Stimulated activated CD4-positive, alpha-beta T cell treated with anti-CD3 and anti-CD28 coated beads, Interleukin-12 subunit alpha, Interleukin-12 subunit beta, amount 100 ng/mL, for 48 hours (primary cell): Measurements from ENCODE around the gene NDUFS3.

ENCODE experiments used
- DNase-seq, 3 donors: peaks; one replicate each; pipeline ENCODE4 v3.0.0-alpha.2; 2020; ENCODE audit warnings: low read depth in 2 of 3, low spot score in 1 of 3

NDUFS3 gene

DNA sequence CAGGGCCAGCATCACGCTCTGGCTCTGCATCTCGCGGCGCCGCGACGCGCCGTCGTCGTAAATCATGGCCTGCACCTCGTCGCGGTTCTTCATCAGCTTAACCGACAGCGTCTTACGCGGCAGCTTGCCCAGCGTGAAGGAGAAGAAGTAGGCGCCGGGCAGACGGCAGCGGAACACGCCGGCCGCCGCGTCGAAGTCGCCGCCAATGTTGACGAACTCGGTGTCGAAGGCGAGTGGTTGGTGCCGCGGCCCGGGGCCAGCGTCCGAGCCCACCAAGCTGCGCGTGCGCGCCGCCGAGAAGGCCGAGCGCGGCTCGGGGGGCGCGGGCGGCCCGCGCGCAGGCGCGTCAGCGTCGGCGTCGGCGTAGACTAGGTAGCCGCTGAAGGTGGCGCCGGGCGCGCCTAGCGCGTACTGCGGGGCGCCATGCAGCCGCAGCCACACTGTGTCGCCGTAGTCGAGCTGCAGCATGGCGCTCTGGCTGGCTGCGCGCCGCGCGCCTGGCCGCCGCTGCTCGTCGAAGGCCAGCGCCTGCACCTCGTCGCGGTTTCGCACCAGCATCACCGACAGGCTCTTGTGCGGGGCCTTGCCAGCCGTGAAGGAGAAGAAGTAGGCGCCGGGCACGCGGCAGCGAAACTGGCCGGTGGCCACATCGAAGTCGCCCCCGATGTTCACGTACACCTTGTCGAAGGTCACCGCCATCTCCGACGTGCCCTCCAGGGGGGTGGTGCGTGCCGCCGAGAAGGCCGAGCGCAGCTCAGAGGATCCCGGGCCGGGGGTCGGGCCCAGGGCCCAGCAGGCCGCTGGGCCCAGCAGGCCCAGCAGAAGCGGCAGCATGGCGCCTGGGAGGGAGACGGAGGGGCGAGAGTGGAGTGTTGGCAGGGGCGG, 11.3 kb downstream of the NDUFS3 start:
- DNase-seq, result no peak

DNA sequence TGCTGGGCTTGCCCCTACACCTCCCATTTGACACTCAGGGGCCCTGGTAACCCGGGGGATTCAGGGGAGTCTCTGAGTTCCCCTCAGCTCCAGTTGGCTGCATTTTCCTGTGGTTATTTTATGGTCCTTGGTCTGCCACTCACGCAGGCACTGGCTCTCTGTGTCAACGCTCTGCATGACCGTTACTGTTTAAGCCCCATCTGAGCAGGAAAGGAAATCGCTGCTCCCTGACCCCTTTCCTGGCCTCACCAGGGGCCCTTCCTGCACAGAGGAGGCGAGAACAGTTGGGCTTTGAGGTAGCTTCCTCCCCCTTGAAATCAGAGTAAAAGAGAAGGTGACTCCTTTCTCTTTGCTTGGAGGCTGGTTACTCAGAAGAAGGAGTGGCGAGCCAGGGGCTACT, 12.9 kb downstream of the NDUFS3 start:
- DNase-seq, result no peak

DNA sequence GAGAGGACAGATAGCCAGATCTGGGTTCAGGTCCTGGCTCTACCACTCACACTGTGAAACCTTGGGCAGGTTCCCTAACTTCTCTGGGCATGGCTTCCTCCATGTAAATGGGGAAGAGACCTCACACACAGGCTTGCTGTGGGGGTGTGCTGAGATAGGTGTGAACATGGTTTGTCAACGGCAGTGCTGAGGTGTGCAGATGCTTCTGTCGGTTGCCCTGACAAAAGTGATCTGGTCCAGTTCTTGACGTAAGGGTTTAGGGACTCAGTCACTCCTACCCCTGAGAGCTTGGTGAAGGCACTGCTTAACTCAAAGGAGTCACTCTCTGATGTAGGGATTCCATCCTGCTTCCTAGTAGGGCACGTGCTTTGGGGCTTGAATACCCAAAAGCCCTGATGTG, 13.4 kb downstream of the NDUFS3 start:
- no peak for DNase-seq

DNA sequence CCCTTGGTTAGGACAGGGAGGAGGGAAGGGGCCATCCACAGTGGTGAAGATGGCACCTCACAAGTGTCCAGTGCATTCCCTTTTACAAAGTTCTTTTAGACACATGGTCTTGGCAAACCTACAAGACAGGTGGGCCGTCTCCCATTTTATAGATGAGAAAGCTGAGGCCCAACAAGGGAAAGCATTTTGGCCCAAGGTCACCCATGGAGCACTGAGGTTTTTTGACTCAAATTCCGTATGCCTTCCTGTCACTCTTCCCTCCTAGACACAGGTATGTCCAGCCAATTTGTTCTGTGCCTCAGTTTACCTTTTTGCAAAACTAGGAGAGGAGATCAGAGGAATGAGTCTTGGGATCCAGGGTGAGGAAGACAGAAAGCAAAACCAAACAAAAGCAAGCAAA, 14.1 kb downstream of the NDUFS3 start:
- no peak for DNase-seq

DNA sequence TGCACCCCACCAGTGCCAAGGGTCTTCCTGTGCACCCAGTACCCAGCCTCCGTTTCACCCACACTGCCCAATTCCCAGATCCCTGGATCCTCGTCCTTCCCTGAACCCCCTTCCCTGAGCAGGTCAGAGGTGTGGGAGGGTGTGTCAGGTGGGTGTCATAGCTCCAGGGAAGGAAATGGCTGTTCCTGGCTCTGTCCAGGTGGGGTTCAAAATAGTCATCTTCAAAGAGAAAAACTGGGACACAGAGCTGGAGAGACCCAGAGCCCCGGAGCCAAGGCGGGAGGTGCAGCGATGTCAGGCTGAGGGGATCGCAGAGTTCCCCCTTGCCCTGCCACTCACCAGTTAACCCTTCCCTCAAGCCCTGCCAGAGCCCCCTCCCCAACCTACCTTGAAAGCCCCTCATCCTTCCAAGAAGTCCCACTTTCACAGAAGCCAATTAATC, 14.6 kb downstream of the NDUFS3 start:
- no peak for DNase-seq

DNA sequence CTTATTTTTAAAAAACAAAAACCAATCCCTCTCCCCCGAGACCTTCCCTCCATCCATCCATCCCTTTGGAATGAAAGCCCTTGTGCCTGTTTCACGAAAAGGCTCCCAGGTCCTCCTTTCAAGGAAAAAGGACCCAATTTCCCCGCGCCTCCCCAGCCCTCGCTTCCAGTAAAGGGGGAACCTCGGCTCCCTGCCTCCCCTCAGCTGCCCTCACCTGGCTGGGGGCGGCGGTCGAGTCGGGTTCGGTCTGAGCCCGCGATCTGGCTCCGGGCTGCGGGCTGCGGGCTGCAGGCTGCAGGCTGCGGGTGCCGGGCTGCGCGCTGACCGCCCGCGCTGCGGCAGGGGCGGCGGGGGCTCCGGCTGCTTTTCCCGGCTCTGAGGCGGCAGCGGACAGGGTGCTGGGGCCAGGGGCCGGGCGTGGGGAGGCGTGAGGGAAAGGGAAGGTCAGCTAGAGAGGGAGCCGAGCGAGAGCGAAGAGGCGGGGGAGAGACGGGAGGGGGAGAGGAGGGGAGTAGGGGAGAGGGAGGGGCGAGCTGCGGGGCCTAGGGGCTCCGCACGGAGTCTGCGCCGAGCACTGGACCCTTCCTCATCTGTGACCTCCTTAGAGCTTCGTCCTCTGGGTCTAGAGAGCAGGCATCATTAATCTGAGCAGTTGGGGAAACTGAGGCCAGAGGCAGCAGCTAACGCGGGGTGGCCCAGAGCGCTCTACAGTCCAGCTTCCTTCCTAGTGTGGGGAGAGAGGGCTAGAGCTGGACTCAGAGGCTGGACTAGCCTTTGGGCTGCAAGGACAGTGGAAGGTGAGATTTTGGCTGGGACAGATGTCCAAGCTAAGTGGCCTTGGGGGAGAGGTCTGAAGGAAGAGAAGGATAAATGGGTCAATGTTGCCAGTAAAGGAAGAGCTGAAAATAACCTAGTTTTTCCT, 15.3 kb downstream of the NDUFS3 start, which contains the start of gene C1QTNF4:
TSS of gene C1QTNF4 (minus strand) at position 478 of the 922 bp plus-strand sequence. CDS start 3,601 bp downstream, outside the sequence.
- DNase-seq, result no peak

DNA sequence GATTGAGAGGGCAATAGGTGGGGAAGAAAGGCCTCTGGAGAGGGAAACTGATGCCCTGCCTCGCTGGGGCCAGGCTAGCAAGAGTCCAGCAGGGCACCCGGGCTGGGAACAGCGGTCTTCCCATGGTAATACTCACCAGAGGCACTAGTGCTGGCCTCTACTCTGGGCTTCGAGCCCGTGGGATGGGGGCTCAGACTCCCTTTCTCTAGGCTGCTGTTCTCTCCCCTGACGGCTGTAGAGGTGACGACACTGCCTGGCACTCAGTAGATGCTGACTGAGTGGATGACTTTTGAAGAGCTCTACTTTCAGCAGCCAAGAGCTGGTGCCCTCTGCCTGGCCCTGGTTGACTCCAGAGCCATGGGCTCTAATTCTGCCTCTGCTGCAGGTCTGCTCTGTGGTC, 16.2 kb downstream of the NDUFS3 start:
- DNase-seq, result no peak

DNA sequence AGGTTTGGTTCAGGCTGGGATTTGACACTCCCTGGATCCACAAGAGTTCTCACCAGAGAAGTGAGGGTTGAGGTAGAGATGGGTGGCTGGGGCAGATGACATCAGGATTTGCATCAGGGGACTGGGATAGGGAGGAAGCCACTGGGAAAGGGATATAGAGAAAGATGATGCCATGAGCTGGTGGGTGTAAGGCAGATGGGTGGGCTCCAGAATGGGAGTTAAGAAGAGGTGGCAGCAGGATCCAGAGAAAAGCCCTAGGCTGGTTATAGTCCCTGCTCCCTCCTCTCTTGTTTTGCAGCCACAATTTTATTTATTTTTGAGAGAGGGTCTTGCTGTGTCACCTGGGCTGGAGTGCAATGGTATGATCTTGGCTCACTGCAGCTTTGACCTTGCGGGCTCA, 17.1 kb downstream of the NDUFS3 start:
- DNase-seq, result no peak

DNA sequence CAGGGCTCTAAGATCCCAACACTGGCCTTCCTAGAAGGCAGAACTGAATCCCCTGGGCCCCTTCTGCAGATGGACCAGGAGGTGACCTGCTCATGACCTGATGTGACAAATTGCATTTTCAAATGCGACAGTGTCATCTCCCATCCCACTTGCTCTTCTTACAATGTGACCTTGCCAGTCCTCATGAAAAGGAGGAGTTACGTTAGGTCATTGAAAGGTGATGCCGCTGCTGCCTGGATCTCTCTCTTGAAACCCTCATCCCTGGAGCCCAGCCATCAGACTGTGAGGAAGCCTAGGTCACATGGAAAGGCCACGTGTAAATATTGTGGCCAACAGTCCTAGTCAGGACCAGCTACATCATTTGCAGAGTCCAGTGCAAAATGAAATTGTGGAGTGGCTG, 21.0 kb downstream of the NDUFS3 start:
- DNase-seq, result no peak

DNA sequence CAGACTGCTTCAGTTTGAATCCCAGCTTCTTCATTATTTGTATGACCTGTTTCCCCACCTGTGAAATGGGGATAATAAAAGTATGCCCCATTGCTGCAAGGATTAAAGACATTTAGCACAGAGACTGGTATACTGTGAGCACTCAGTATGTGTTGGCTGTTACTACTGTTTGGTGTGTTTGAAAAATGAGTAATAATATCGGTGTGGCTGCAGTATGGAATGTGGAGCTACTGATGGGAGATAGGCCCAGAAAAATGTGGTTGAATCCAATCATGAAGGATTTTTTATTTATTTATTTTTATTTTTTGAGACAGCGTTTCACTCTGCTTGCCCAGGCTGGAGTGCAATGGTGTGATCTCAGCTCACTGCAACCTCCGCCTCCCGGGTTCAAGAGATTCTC, 24.4 kb downstream of the NDUFS3 start:
- no peak for DNase-seq

DNA sequence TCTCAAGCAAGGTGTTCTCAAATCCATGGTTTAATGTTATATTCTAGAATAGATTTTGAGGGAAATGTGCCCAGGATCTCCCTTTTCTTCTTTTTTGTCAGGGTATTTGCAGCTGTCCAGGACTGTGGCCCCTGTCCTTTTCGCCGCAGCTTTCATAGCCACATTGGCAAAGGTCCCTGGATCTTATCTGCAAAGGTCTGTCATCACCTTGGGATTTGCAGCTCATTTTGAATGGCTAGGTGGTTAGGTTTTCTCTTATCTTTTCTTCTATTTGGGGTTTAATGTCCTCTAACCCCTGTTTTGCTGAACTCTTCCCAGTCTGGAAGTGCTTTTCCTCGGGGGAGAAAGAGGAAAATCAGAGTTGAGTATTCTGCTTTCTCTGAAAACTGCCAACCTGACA, 27.0 kb downstream of the NDUFS3 start:
- DNase-seq, result no peak

DNA sequence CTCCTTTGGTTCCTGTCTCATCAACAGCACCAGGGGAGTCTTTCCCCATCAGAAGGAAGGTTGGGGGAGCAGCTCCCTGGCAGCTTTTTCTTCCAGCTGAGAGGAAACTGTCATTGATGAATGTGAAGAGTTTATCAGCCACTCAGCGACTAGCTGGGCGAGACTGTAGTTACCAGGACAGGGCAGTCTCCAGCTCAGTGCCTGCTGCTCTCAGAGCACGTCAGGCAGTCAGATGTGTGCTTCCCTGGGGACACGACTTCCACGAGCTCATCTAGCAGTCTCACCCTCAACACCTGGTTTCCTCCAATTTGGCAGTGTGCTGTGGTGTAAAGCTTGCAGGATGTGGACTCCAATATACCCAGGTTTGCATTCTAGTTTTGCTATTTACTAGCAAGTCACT, 27.9 kb downstream of the NDUFS3 start:
- no peak for DNase-seq

DNA sequence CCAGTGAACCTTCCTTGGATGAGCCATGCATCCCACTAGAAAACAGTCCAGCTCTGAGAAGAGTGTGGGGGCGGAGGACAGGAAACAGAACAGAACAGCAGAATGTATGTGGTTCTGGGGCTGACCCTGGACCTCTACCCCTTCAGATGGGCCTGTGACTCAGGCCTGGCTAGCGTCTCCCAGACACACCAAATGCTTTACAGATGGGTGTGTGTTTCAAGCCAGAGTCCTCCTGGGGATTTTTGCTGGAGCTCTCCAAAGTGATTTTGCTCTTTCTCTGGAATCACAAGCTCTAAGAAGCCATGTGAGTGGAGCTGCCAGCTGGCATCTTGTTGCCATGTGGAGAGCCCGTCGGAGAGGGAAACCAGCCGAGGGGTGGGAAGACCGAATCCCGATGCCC, 28.5 kb downstream of the NDUFS3 start:
- no peak for DNase-seq

DNA sequence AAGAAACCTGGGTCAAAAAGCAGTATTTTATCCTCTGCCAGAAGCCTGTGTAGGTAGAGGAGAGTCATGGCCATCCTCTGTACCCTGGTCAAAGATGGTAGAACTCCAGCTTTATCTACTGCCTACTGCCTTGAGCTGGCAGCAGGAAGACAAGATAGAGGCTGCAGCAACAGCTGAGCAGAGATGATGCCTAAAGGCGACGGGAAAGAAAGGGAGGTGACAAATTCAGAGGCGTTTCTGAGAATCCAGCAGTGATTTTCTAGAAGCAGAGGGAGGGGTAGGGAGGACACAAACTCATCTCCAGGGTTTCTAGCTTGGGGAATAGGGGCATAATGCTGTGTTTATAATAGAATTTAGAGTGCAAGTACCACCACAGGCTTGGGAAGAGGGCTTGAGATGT, 30.8 kb downstream of the NDUFS3 start:
- DNase-seq, result no peak

DNA sequence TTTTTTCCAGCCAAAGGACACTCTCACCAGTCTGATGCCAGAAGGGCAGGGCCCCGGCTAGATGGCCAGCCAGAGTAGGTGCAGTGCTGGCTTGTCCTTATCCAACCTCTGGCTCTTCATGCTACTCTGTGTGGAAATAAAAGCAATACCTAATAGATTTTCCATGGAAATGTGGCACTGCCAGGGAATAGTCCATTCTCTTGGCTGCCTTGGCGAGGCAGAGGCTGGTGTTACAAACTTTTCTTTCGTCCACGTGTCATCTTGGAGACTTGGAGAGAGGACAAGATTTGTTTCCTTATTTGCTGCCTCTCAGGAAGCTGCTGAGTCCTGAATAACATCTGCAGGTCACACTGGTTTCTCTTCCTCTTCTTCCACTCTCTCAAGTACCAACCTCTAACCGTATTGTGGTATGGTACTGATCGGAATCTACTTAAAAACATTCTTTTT, 32.5 kb downstream of the NDUFS3 start:
- DNase-seq, result no peak

DNA sequence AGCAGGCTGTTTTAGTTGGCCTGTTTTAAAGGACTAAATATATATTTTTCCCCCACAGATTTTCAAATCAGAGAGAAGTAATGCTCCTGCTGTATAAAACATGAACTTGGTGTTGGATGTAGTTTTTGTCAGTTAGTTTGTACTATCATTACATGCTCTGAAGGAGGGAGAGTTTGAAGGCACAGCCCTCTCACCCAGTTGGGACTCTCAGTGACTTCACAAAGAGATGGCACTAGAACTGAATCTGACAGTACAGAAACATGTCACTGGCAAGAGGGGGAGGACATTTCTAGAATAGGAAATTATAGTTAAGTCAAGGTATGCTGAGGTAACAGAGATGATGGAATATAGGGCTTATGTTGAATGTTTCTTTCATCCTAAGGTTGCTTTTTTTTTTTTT, 36.4 kb downstream of the NDUFS3 start:
- DNase-seq, result no peak

DNA sequence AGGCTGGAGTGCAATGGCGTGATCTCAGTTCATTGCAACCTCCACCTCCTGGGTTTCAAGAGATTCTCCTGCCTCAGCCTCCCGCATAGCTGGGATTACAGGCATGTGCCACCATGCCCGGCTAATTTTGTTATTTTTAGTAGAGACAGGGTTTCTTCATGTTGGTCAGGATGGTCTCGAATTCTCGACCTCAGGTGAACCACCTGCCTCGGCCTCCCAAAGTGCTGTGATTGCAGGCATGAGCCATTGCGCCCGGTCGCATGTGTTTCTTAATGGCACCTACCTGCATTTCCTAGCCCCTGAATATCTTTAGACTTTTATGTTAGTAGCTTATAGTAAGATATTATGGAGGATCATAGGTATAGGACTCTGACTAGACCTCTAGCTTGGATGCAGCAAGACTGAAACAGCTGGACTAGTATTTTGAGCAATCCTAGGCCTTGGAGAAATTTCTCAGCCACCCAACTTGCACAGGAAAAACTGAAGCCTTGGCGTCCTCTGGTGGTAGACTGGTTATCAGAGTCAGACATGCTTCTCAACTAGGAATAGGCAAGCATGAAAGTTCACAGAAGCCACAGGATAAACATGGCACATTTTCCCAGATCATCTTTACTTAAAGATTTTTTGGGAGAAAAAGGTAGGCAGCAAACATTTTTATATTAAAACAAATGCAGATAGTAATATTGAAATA, 38.0 kb downstream of the NDUFS3 start:
- DNase-seq, result no peak

DNA sequence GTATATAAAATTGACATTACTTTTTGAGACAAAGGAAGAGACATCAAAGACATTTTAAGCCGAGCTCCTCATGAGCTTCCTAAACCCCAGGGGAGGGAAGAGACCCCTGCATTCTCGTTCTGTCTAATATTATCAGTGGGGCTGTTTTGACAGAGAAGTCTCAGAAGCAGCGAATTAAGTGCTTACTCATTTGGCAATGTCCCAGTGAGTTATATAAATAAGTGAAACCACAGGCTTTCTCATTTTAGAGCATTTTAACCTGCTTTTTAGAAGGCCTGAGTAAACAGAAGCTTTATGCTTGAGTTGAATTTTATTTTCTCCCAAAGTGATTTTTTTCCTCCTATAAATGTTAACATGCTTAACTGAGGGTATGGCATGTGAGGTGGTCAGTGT, 38.5 kb downstream of the NDUFS3 start:
- DNase-seq, result no peak

DNA sequence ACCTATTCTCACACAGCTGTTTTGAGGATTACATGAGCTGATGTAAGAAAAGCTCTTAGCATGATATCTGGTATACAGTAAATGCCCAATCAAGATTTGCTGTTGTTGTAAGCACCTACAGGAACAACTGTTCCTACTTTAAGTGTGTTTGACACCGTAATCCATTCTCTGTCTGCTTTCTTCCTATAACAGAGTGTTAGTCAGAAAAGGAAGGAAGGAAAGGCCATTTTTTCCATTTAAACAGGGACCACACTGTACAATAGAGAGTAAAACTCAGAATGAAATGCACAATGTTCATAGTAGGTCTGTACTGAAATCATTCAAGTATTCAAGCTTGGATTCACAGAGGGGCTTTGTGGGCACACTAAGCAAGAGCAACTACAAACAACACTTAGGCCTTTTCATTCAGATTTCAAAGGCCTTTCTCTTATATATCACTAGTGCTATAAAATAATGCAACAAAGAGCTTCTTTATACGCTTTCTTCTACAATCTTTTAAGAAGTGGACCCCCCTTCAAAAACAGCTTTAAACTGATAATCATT, 42.0 kb downstream of the NDUFS3 start:
- DNase-seq, result no peak

DNA sequence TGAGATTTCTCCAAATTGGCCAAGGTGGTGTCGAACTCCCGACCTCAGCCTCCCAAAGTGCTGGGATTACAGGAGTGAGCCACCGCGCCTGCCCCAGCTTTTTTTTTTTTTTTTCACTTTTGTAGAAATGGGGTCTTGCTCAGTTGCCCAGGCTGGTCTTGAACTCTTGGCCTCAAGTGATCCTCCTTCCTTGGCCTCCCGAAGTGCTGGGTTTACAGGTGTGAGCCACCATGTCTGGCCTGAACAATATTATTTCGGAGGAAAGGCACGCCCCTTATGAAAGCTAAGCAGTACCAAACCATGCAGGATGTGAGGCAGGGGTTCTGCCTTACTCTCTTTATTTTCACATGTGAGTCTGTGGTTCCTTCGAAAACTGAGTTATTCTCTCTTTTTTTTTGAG, 47.4 kb downstream of the NDUFS3 start:
- DNase-seq, result no peak

DNA sequence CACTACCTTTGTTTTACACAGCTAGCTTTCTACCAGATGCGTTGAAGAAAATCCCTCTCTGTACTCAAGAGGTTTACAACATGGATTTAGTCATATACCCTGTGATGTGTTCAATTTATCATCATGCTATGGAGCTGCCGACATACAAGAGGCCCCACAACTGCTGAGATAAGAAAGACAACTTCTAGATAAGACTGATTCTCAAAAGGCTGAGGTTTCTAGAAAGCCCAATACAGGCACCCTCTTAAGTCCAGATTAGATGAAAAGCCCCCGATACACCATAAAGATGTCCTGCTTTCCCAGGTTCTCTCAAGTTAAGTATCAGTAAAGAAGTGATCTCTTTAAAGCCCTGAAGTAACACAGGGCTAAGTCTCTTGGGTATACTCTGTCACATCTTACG, 49.2 kb downstream of the NDUFS3 start:
- no peak for DNase-seq
